NCI-H226 (cell line): ENCODE data around the gene TGM4.

ENCODE experiments used
- DNase-seq: peaks from one replicate; pipeline ENCODE4 v3.0.0-alpha.2; 2015

The TGM4 gene

DNA sequence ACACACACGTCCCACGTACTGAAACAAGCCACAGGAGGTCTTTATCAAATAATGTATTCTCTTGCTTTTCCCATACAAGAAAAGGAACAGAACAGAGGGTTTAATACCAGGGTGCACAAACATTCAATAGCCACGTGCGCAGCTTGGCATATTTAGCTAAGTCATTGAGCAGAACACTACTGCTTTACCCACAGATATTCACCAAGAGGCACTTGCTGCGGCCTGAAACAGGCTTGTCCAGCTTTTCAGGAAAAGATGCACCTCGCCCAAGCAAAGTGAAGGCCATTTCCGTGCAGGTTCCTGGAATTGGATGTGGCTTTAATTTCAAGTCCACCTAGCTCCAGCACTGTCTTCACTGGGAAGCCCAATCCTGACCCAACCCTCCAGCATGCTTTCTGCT is 84.0 kb downstream of the TGM4 start:
- no peak for DNase-seq

DNA sequence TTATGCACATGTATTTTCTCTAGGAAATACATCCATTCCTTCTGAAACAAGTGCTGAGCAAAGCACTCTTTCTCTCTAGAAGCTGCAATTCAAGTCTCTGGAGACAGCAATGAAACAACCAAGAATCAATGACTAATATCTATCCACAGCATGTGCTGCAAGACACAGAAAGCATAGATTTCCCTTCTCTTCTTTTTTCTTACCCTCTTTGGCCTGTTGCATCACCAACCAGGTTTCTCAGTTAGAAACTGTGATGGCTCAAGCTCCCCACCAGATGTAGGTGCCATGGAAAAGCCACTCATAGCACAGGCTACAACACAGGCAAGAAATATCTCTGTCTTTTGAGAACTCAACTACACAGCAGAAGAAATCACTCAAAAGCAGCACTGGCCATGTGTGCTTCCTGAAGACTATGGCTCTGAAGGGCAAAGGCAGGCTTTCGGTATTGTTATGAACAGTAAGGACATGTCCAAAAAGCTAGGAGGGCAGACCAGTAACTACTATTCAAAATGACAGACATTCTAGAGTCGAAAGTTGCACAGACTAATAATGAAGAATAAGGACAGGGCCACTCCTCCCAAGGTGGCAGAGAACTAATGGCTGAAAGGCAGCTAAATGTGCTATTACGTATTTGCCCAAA is 86.1 kb downstream of the TGM4 start:
- DNase-seq = no peak

DNA sequence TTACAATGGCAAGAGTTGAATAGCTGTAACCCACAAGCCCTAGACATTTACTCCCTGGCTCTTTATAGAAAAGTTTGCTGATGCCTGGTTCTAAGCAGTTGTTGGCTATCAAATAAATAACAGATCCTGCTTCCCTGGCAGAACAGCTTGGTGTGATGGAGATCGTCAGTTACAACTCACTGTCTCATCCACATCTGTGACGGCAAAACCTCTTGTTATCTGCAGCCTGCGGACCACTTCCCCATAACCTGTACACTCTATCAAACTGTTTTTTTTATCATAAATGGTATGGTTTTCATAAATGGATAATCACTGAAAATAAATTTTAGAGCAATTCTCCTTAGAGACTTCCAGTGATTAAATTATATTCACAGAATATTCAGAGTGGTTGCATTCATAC is 87.5 kb downstream of the TGM4 start:
- no peak for DNase-seq

DNA sequence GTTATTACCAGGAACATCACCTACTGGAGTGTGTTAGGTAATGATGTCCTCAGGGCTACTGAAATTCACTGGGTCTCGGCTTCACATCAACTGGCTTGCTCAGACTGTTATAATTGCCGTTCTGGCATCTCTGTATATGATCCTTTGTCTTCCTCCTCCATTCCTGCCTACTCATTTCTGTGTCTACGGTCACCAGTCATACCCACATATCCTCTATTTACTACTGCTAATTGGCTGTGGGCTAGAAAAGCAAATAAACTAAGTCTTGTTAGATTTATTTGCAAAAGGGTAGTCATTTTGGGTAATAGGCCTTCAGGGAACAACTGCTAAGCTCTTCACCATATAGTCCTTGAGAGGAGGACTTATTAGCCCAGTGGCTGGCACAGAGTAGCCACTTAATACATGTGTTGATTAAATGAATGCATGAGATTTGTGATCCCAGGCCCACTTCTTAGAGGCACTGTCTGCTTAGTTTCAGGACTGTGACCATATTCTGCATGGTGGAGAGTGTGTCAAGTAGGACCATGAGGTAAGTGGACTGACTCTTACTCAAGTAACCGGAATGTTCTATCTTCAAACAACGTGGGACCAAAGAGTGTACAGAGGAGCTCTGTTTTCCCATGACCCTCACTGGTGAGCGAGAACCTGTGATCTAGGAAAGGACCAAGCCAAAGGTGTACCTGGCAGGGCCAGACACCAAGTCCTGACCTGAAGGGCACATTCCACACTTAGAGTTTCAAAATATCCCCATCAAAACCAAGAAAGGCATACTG is 88.4 kb downstream of the TGM4 start:
- no peak for DNase-seq

DNA sequence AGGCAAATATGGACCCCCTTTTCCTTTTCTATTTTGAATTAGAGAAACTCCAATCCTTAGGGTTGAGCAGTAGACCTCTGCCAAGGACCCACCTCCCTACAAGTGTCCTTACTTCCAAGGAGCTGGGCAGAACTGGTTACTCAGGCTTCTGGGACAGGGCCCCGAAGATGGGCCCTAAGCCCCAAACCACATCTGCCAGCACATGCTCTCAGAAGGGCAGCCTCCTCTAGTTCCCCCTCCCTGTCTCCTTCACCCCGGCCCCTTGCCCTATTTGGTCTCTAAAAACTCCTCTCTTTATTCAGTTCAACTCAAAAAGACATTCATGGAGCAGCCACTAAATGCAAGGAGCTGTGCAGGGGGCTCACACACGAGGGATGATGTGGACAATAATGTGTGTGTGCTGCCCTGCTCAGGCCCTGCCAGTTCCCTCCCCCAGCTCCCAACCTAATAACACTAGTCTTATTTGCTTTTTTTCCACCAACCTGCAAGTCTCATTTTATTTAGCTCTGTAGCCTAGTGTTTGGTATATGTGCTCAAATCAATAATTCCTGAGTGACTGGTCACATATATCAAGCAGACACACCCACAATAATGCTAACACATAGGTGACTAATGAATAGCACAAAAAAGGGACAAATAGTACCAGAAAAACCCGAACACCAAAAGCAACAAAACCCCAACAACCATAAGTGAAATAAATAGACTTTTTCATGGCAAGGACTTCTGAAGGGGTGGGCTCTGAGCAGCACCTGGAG is 89.3 kb downstream of the TGM4 start:
- DNase-seq = no peak
